ENCODE data around the gene NFE2L3. TPM values are rescaled to one million over a fixed set of nuclear protein-coding genes. Genes with fewer than 3 reads are reported as not detected.
"Not testable (repeated sequence)": the region's sequence is repeated elsewhere in the genome, so short reads cannot be mapped to it uniquely, and the experiment has no call there.

Gene NFE2L3
- total RNA-seq, 2 experiments from 2014 or later = 21.5 to 22.6 TPM

- ATAC-seq (no peak), DNase-seq (no peak)
- Mint-ChIP-seq H3K27me3 (no peaks in the 10 kb centered on the region), H3K4me1 (ENCODE audit: low read depth) (peaks cover 77% of the 10 kb centered on the region), H3K9me3 (peaks cover 2% of the 10 kb centered on the region), H3K4me3 (no peak overlapping the region), H3K27ac (peak overlapping the region; percentile 78), H3K36me3 (ENCODE audit: low read depth) (peaks cover 50% of the 10 kb centered on the region)
- ChIA-PET CTCF (interaction anchor here (0.7 to 2.5 kb wide), 7 partner anchors 10 to 82 kb away, joined by 3 to 10 read pairs (median 3); no protein-coding TSS in a partner anchor), POLR2A (interaction anchor here (1.0 to 13.9 kb wide), 7 partner anchors 9 to 62 kb away, joined by 3 to 359 read pairs (median 9); partner anchors contain the start of genes CBX3, HNRNPA2B1 and NFE2L3)
- TF ChIP-seq CTCF (IDR thresholded peaks at IDR 0.05) = no peak
- intact Hi-C loops (cut with micrococcal nuclease) = no loop called here
These were observed 8.9 kb downstream of the NFE2L3 start for GRCh38 chr7:26160896-26161295.

GRCh38 chr7:26162431-26162830 lies 10.4 kb downstream of the NFE2L3 start:
- ATAC-seq = no peak
- peaks cover 78% of the 10 kb centered on the region for H3K4me1 Mint-ChIP-seq (ENCODE audit: low read depth)

GRCh38 chr7:26163804-26164203 lies 11.8 kb downstream of the NFE2L3 start:
- Mint-ChIP-seq H3K36me3 (ENCODE audit: low read depth) (peaks cover 42% of the 10 kb centered on the region), H3K4me1 (ENCODE audit: low read depth) (peaks cover 72% of the 10 kb centered on the region)
- H3K27ac Mint-ChIP-seq; ATAC-seq; intact Hi-C loops (cut with micrococcal nuclease); DNase-seq; H3K4me3 Mint-ChIP-seq; H3K27me3 Mint-ChIP-seq; H3K9me3 Mint-ChIP-seq: not testable (repeated sequence)
- ChIA-PET POLR2A (interaction anchor here (1.0 to 13.9 kb wide), 2 partner anchors 24 to 33 kb away, joined by 5 to 359 read pairs; partner anchors contain the start of genes CBX3 and HNRNPA2B1), CTCF (interaction anchor here (1.1 to 1.2 kb wide), 2 partner anchors 11 to 73 kb away, joined by 3 read pairs; no protein-coding TSS in a partner anchor)

More at GRCh38 chr7:26162431-26162830, 10.4 kb downstream of the NFE2L3 start:
- intact Hi-C loops (cut with micrococcal nuclease) = no loop called here
- H3K27me3 Mint-ChIP-seq = no peaks in the 10 kb centered on the region
- peak overlapping the region; percentile 49 for H3K27ac Mint-ChIP-seq
- H3K9me3 Mint-ChIP-seq = peaks cover 2% of the 10 kb centered on the region
- CTCF ChIA-PET = interaction anchor here (1.1 to 1.4 kb wide), 2 partner anchors 12 to 72 kb away, joined by 3 read pairs; no protein-coding TSS in a partner anchor
- peaks cover 47% of the 10 kb centered on the region for H3K36me3 Mint-ChIP-seq (ENCODE audit: low read depth)
- DNase-seq = no peak
- H3K4me3 Mint-ChIP-seq = no peak overlapping the region
- POLR2A ChIA-PET = interaction anchor here (1.4 to 13.9 kb wide), 4 partner anchors 11 to 34 kb away, joined by 6 to 359 read pairs (median 20); partner anchors contain the start of genes CBX3, HNRNPA2B1 and NFE2L3
- TF ChIP-seq CTCF (IDR thresholded peaks at IDR 0.05) = no peak

GRCh38 chr7:26165950-26166683 lies 14.1 kb downstream of the NFE2L3 start:
- intact Hi-C loops (cut with micrococcal nuclease) = no loop called here
- Mint-ChIP-seq H3K4me1 (ENCODE audit: low read depth) (peaks cover 57% of the 10 kb centered on the region), H3K9me3 (peaks cover 2% of the 10 kb centered on the region), H3K36me3 (ENCODE audit: low read depth) (peaks cover 47% of the 10 kb centered on the region), H3K27ac (peak overlapping the region; percentile 86), H3K4me3 (peak overlapping the region; percentile 9), H3K27me3 (no peaks in the 10 kb centered on the region)
- ChIA-PET POLR2A (interaction anchor here (1.1 to 3.1 kb wide), 13 partner anchors 9 to 82 kb away, joined by 3 to 39 read pairs (median 8); partner anchors contain the start of genes HNRNPA2B1 and NFE2L3), CTCF (interaction anchor here (1.1 to 2.5 kb wide), 9 partner anchors 8 to 272 kb away, joined by 3 to 10 read pairs (median 6); no protein-coding TSS in a partner anchor)
- no peak for DNase-seq
- no peak for TF ChIP-seq CTCF (IDR thresholded peaks at IDR 0.05)
- peak; percentile 3 for ATAC-seq

- TF ChIP-seq CTCF (IDR thresholded peaks at IDR 0.05) = no peak
- Mint-ChIP-seq H3K27ac (peak overlapping the region; percentile 86), H3K27me3 (no peaks in the 10 kb centered on the region), H3K4me1 (ENCODE audit: low read depth) (peaks cover 52% of the 10 kb centered on the region), H3K36me3 (ENCODE audit: low read depth) (peaks cover 52% of the 10 kb centered on the region), H3K4me3 (peak overlapping the region; percentile 9), H3K9me3 (peaks cover 2% of the 10 kb centered on the region)
- CTCF ChIA-PET = interaction anchor here (1.1 to 2.5 kb wide), 10 partner anchors 9 to 272 kb away, joined by 3 to 10 read pairs (median 6); no protein-coding TSS in a partner anchor
- DNase-seq (peak; percentile 53), ATAC-seq (peak; percentile 85)
- intact Hi-C loops (cut with micrococcal nuclease) = no loop called here
- POLR2A ChIA-PET = interaction anchor here (1.1 to 3.1 kb wide), 14 partner anchors 10 to 82 kb away, joined by 3 to 39 read pairs (median 8); partner anchors contain the start of genes HNRNPA2B1 and NFE2L3
These were observed 14.8 kb downstream of the NFE2L3 start for GRCh38 chr7:26166684-26167266.
